Activated CD4-positive, CD25-positive, alpha-beta regulatory T cell (primary cell): ENCODE measurements around the gene PCLO.
"Not testable (repeated sequence)": the region's sequence is repeated elsewhere in the genome, so short reads cannot be mapped to it uniquely, and the experiment has no call there.

ENCODE experiments used
- DNase-seq, 4 experiments: peaks; one replicate each; lab custom pipeline; 2025; lab: John Stamatoyannopoulos, UW

The PCLO gene

DNA sequence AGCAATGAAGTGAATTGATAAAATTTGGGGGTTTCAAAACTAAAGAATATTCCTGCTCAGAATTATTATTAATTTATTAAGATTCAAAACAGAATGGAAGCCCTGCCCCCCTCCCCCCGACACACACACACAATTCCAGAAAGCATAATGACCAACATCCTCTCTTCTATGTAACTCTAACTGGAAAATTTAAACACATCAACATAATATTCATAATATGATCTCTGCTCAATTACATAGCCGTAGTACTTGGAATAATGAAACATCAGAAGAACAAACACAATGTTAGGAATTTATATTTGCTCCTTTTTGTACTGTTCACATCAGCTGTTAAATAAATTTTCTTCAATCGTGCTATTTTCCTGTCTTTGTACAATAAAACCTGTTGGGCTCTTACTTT is 20.8 kb downstream of the PCLO start:
- no peak for DNase-seq

DNA sequence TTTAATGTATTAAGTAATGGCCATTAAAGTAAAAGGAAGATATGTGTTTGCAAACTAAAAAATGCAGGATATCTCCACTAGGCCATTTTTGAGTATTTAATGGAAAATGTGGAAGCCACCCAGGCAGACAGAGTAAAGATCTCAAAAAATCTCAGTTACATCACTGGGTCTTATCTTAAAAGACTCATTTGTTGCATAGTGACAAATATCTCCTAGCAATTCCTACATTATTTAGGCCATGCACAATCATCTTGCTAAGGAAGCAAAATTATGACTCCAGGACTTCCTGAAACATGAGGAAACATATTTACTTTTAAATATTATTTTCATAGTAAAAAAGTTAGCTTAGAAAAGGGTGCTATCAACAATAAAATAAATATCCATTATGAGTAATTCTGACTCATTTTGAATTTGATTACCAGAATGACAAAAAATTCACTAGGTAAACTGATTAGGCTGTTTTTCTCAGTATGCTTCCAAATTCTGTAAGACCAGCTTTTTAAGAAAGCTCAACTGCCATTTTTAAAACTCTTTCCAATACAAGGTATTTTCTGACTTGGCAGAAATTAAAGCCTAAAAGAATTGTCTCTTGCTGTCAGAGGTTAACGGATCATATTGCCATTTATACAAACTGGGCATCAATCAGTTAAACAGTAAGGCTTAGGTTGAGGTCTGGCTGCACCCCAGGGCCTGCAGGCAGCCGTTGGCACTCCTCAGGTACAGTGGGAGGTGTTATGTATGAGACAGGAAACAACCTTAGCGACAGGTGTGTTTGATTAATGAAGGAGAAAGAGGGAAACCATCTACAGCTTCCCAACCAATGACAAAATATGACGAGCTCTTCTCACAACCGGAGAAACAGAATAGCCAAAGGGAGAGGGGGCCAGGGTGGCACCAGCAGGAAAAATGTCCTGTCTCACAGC is 31.8 kb downstream of the PCLO start:
- DNase-seq, result no peak

DNA sequence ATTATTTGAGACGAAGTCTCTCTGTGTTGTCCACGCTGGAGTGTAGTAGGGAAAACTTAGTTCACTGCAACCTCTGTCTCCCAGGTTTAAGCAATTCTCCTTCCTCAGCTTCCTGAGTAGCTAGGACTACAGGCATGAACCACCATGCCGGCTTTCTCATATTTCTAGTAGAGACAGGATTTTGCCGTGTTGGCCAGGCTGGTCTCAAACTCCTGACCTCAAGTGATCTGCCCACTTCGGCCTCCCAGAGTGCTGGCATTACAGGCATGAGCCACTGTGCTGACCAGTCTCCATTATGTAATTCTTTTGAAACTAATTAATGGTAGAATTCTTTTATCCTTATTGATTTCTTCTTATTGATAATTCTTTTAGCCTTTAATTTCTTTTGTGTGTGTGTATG is 32.5 kb downstream of the PCLO start:
- DNase-seq, result no peak

DNA sequence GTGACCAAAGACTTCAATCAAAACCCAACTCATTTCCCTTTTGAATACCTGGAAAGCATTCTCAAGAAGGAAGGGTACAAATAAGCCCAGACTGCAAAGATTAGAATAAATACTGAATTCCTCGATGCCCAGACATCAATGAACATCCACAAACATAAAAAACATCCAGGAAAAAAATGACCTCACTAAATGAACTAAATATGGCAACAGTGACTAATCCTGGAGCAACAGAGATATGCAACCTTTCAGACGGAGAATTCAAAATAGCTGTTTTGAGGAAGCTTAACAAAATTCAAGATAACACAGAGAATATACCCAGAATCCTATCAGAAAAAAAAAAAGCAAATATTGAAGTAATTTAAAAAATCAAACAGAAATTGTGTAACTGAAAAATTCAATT is 43.2 kb downstream of the PCLO start:
- DNase-seq, result no peak

DNA sequence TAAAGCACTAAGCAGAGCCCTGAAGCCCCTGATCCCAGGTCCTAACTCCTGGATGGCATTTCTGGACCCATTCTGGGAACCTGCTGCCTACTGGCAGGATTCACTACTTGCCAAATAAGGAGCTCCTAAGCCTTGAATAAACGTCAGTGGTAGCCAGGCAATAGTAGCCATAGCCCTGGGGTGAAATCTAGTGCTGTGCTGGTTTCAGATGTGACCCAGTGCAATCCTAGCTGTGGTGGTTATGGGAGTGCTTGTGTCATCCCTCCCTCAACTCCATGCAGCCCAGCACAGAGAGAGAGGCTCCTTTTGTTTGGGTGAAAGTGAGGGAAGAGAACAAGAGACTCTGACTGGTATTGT is 43.7 kb downstream of the PCLO start:
- DNase-seq, result no peak

DNA sequence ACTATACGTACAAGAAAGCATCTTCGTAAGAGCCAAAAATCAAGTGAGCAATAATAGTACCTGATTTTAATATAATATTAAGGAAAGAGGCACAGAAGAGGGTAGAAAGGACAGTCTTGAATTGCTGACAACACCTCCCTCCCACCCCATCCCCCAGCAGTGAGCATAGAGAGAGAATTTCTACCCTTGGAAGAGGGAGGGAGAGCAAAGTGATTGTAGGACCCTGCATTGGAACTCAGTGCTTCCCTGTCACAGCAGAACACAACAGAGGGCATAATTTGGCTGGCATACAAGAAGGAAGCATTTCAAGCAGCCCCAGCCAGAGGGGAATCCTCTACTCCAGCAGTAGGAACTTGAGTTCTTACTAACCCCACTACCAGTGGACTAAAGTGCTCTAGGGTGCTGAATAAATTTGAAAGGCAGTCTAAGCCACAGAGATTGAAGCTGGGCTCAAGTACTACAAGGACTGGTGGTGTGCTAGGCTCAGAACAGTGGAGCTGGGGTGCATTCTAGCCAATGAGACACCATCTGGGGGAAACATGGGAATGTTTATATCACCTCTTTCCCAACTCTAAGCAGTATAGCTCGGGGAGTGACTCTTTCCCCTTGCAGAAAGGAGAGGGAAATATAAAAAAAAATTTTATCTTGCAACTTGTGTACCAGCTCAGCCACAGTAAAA is 44.2 kb downstream of the PCLO start:
- no peak for DNase-seq

DNA sequence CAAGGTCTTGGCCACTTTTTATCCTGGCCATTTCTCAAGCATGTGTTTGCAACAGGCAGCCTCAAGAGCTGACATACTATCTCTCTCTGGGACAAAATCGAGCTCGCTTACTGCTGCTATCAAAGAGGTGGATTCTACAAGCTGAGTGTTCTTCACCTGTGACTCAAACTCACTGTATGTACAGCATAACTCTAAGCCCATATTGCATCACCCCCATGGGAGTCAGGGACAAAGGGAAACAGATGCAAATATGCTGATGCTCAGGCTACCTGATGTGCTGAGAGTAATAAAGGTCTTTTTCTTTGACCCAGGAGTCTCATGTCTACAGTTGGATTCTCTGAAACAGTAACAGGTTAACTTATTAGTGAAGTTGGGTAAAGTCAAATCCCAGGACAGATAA is 45.2 kb downstream of the PCLO start:
- DNase-seq, result no peak

DNA sequence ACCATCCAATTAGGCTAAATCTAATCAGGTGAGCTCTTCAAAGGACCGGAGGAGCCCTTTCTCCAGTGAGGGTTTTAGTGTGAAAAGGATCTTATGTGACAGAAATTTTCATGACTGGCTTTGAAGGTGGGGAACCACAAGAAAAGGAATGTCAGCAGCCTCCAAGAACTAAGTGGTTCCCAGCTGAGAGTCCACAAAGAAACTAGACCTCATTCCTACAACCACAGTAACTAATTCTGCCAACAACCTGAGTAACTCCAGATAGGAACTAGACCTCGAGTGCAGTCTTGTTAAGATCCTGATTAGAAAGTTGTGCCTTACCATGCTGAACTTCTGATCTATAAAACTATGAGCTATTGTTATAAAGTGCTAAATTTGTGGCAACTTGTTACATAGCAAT is 51.3 kb downstream of the PCLO start:
- DNase-seq, result no peak

DNA sequence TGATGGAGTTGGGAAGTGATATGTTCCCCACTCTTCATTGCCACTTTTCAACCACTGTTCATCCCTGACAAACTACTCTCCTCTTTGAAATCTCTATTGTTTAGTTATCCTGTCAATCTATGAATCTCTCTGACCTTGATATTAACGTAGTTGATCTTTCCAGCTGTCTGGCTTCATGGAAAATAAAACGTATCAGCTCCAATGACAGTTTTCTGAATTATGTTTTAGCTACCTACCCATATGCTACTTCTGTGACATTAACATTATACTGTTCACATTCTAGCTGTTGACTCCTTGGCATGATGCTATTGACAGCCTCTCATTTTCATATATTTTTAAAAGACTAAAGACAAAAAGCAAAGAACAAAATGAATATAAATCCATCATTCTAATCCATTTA is 53.3 kb downstream of the PCLO start:
- no peak for DNase-seq

DNA sequence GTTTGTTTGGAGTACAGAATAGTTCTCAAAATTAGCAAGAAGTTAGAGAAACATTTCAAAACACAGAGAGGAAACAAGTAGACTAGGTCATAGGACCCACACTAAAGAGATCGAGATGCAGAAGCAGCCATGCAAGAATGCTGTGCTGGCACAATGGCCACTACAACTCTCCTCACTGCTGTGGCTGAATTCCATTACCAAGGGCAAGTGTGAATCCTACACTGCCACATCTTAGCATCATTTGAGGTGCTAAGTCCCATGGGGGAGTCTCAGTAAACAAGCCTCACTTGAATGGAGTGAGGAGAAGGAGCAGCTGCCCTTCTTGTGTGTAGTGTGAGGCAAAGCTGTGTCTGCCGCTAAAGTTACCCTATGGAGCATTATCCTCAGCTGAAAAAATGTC is 56.7 kb downstream of the PCLO start:
- DNase-seq, result no peak

DNA sequence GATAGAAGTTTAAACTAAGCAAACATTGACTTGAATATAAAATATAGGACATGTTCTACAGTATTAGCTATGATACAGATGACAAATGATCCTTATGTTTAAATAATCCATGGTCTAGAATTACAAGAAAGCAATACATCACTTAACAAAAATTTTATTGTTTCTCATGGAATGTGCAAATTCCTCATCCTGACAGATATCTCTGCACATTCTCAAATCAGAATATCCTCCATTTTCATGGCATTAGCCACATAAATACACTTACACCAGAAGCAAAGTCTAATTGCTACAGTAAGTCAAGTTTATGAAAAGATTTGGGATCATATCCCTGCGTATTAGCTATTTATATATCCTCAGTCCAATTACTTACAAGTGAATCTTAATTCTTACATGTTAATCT is 57.6 kb downstream of the PCLO start:
- no peak for DNase-seq

DNA sequence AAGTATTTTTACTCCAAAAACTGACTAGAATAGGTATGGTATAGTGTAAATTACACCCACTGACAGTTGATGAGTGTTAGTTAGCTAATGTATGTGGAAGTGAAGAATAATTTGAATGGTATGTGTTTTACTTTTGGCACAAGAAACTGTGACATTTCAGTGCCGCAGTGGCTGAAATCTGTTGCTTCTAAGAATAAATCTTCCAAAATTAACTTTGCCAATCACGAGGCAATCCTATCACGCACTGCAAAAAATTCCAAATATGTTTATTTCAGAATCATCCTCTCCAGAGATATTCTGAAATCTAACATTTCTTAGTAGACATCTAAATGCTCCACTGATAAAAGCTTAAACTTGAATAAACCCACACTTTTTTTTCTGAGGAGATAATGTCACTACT is 61.2 kb downstream of the PCLO start:
- DNase-seq, result no peak

DNA sequence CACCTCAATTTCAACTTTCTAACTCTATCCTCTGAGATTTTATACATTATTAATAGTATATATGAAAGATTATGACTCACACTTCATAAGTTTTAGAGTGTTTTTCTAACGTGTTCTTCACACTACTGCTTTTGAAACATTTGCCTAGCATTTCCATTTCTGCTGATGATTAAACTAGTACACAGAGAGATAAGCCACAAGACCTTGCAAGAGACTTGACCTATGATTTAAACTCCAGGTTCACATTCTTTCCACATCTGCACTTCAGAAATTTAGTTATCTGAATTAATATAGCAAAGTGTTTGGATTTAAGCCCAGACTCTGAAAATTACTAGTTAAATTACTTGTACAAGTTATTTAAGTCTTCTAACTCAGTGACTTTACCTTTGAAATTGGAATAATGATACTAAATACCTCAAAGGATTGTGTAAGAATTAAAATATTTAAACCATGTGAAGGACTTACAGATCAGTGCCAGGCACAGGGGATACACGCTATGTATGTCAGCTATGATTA is 66.6 kb downstream of the PCLO start:
- DNase-seq, result no peak

DNA sequence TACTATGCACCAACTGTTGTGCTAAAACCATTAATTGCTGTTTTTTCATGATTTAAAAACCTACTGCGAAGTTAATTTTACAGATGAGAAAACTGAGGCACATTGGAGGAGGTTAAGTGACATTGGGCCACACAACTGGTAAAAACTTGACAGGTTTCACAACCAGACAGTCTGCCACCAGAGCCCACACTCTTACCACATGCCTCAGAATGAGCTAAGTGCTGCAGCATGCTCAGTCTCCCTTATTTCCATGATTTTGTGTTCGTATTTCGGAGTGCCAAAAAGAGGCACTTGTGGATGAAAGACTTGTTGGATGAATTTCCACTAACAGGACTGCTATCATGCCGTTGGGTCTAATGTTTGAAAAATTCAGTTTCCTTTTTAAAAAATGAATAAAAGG is 77.4 kb downstream of the PCLO start:
- DNase-seq, result no peak

DNA sequence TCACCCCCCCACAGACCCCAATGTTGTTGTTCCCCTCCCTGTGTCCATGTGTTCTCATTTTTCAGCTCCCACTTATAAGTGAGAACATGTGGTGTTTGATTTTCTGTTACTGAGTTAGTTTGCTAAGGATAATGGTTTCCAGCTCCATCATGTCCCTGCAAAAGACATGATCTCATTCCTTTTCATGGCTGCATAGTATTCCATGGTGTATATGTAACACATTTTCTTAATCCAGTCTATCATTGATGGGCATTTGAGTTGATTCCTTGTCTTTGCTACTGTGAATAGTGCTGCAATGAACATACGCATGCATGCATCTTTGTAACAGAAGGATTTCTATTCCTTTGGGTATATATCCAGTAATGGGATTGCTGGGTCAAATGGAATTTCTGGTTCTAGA is 82.8 kb downstream of the PCLO start:
- not testable (repeated sequence) for DNase-seq

DNA sequence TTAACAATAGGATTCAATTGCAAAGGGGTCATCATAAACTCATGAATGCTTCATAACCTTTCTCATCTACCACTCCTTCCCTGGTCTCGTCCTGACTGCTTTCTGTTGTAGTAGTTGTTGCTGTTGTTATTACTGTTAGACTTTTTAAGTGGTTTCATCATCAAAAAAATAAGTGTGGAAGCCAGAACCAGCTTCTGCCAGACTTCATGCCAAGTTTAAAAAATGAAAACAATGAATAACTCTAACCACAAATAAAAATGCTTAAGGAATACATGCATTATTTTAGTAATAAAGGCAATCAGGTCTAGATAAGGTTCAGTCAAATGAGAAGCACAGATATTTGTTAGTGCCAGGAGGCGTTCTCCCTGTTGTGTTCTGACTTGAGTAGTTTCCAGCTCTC is 85.4 kb downstream of the PCLO start:
- no peak for DNase-seq

DNA sequence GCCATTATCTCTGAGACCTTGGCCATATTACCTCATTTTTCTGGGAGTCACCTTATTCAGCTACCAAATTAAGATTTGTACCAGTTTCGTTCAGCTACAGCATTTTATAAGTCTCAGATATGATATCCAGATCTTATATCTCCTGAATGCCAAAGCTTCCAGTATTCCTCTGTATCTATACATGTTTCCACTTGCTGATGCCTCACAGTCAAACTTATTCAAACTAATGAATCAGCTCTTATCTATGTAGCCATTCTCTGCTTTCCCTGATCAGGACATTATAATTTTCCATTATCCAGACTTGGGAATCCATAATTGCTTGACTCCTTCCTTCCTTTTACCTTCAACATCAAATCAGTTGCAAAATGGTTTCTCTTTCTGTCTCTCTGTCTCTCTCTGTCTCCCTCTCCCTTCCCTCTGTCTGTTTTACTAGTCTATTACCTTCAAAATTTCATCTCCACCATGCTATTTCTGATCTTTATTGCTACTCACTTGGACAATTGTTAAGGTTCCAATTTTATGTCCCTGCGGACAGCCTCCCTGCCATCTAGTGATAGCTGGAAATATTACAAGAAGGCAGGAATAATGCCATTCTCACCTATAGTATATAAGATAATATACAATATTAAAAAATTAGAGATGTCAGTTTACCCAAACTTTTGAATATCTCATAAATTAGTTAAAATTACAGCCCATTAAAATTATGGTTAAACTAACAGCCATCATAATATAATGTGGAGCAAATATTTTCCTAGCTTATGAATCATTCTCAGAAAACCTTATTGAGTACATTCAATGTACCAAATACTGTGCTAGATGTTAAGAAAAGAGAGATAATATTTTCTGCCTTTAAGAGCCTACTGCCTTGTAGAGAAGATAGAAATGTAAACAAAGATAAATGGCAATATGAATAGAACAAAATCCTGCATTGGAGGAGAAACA is 89.8 kb downstream of the PCLO start:
- DNase-seq, result no peak

DNA sequence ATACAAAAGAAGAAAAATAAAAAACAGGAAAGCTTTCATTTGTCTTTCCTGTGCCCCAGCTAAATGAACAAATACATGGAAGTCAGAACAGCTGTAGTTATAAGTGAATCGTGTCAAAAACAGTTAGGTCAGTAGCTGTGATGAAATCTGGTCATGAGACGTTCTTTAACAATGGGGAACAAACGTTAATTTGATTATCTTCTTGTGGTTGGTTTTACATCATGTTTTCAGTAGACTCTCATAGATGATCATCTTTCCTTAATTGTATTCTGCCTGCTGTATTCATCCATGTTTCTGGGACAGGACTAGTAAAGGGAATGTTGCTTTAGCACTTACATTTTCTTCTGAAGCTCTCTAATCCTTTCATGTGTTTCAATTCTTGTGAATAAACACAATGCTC is 97.0 kb downstream of the PCLO start:
- DNase-seq, result no peak

DNA sequence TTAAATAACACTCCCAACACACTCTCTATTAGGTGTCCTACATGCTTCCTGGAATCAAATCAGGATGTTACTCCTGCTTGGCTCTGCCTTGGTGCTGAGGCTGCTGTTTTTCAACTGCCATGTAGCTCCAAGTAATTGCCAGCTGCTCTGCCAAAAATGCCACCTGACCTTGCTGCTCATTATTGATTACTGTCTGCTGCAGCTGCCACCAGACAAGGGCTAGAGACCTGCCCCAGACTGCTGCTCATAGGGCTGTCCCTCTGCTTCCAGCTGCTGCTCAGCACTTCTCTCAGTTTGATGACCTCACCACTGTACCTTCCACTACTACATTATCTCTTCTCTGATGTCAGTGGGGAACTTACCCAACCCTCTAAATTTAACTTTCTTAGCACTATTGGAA is 102.5 kb downstream of the PCLO start:
- DNase-seq, result no peak

DNA sequence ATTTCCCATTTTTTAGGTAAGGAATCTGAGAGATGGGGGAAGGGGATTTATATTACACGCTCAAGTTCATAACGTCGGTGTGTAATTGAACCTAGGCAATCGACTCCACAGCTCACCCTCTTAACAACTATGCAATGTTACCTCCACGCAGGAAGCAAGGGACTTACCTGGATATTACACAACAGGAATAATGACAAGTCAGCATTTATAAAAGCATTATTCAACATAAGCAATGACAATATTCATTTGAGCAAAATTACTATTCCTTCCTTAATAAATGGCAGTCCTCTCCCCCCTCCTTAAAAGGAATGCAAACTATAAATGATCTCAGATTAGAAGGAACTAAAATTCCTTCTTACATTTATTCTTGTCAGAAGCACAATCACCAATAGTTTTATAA is 104.0 kb downstream of the PCLO start:
- DNase-seq, result no peak

DNA sequence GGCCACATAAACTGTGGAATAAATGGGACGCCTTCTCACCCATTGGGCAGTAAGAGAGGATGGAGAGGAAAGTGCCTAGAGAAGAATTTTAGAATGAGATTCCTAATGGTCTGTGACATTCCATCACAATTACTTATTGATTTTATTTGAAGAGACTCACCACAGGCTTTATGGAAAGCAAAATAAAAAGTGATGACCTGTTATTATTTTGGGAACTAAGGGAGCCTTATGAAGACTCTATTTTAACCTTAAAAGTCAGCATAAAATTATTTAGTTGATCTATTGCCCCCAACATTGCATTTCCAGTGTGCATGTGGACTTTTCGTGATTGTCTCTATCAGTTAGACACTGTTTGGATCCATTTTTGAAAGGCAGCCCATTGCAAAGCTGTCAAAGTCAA is 107.5 kb downstream of the PCLO start:
- DNase-seq, result no peak

DNA sequence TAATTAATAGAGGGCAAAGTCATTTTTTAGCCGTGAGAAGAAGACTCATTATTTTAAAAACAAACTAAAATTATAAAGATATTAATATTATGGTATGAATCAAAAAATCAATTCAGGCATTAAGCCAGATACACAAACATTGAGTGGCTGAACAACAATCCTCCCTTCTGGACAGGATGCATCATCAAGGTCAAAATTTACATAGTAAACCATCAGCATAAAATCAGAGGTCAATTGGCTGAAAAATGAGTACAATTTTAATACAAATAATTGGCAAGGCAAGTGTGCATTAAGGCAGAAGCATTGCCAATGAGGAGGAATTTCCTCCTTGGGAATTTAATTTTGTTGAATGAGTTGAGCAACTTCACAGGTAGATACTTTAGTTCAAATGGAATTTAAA is 108.2 kb downstream of the PCLO start:
- no peak for DNase-seq
